A673 (cell line): ENCODE measurements around the gene PYHIN1.

Experiments
- CTCF ChIP-seq: fragments of 300-800, 200-600 bp; sonication (generic); conservative IDR thresholded peaks from 2 replicates; pipeline ENCODE4 v1.5.1; 2017; ENCODE audit warnings: low read depth, mild to moderate bottlenecking, antibody characterized with exemption, low read length, moderate library complexity, mixed read lengths
- EZH2 ChIP-seq: fragments of 200-600 bp; sonication (generic); IDR thresholded peaks from 2 replicates; pipeline ENCODE4 v1.6.1; 2017; ENCODE audit warnings: borderline replicate concordance, low read depth, mild to moderate bottlenecking, mixed read lengths, antibody characterized with exemption, low read length; ENCODE audit not compliant: poor library complexity, severe bottlenecking

DNA sequence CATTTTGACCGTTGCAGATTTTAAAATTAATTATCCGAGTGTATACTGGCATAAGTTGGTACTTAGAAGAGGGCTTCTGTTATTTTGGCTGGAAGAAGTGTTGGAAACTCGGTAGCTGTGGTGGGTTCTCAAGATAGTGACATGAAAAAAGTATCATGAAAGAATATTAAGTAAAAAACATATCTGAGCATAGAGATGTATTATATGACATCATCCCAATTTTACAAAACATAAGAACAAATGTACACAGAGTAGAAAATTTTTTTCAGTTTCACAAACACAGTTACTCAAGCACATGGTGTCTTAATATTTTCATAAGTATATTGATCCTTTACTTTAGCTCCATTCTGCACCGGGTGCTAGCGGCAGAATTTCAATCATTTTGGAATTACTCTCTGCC, 79.0 kb downstream of the PYHIN1 start:
- TF ChIP-seq CTCF (no peak), EZH2 (no peak)
